ENCODE data around the gene SLC5A4. TPM values are rescaled to one million over a fixed set of nuclear protein-coding genes. Genes with fewer than 3 reads are reported as not detected.

SLC5A4 gene
- total RNA-seq, 3 donors from 2014 or later (not counting 1 experiment from before 2014, with no cell fraction given), result not detected

DNA sequence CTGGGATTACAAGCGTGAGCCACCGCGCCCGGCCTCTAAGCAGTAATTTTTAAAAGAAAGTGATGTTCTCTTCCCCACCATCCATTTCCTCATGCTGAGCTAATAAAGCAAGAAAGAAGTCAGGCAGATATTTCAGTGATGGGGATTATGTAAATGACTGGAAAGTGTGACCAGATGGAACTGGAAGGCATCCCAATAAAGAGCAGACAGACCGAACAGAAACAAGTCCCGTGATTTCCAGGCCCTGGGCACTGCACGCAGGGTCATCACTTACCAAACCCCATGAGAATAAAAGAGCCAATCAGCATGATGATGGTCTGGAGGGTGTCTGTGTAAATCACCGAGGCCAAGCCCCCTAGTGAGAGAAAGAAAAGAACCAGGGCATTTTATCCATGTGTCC is 18.2 kb downstream of the SLC5A4 start:
- H3K36me3 Mint-ChIP-seq, result no peaks in the 10 kb centered on the region
- 79% methylated on average over 3 of the region's 8 CpGs for WGBS (ENCODE audit: insufficient coverage)
- ATAC-seq, result no peak
- Histone ChIP-seq H3K4me1 (ENCODE audit: control insufficient read depth, insufficient read depth, low read length) (no peaks in the 10 kb centered on the region), H3K36me3 (ENCODE audit: control insufficient read depth, insufficient read depth, low read length) (no peaks in the 10 kb centered on the region), H3K27me3 (ENCODE audit: control insufficient read depth, insufficient read depth, low read length) (no peaks in the 10 kb centered on the region), H3K4me3 (ENCODE audit: low read length) (no peak overlapping the region), H3K27ac (ENCODE audit: low read length) (no peak overlapping the region), H3K9me3 (ENCODE audit: control insufficient read depth, insufficient read depth, low read length) (no peaks in the 10 kb centered on the region)
- no peaks in the 10 kb centered on the region for H3K9me3 Mint-ChIP-seq
- peaks cover 42 to 61% of the 10 kb centered on the region in 2 donors for H3K27me3 Mint-ChIP-seq (ENCODE audit: low read depth in 2 of 2)
- no peaks in the 10 kb centered on the region for H3K4me1 Mint-ChIP-seq
- TF ChIP-seq CTCF (IDR thresholded peaks at IDR 0.05), result no peak
- intact Hi-C loops (cut with micrococcal nuclease), result no loop called here
- DNase-seq, result no peak
- H3K4me3 Mint-ChIP-seq, result no peak overlapping the region
- no peak overlapping the region for H3K27ac Mint-ChIP-seq

GRCh38 chr22:32233091-32233490 is 22.1 kb downstream of the SLC5A4 start:
- Mint-ChIP-seq H3K4me1 (no peaks in the 10 kb centered on the region), H3K36me3 (no peaks in the 10 kb centered on the region), H3K9me3 (no peaks in the 10 kb centered on the region), H3K27me3 (ENCODE audit: low read depth in 2 of 2) (peaks cover 33 to 76% of the 10 kb centered on the region in 2 donors), H3K4me3 (no peak overlapping the region), H3K27ac (no peak overlapping the region)
- DNase-seq (no peak), ATAC-seq (no peak)
- H3K27me3 ChIP-seq (ENCODE audit: control insufficient read depth, insufficient read depth, low read length), result no peaks in the 10 kb centered on the region
- no peaks in the 10 kb centered on the region for H3K36me3 ChIP-seq (ENCODE audit: control insufficient read depth, insufficient read depth, low read length)
- no peak overlapping the region for H3K4me3 ChIP-seq (ENCODE audit: low read length)
- TF ChIP-seq CTCF (IDR thresholded peaks at IDR 0.05), result no peak
- 92% methylated on average over 5 of the region's 5 CpGs for WGBS (ENCODE audit: insufficient coverage)
- H3K27ac ChIP-seq (ENCODE audit: low read length), result no peak overlapping the region
- H3K4me1 ChIP-seq (ENCODE audit: control insufficient read depth, insufficient read depth, low read length), result no peaks in the 10 kb centered on the region
- H3K9me3 ChIP-seq (ENCODE audit: control insufficient read depth, insufficient read depth, low read length), result no peaks in the 10 kb centered on the region
- intact Hi-C loops (cut with micrococcal nuclease), result no loop called here

- Mint-ChIP-seq H3K9me3 (no peaks in the 10 kb centered on the region), H3K27me3 (ENCODE audit: low read depth in 2 of 2) (peaks cover 29 to 71% of the 10 kb centered on the region in 2 donors), H3K4me3 (no peak overlapping the region), H3K36me3 (no peaks in the 10 kb centered on the region), H3K4me1 (no peaks in the 10 kb centered on the region), H3K27ac (no peak overlapping the region)
- no peak overlapping the region for H3K4me3 ChIP-seq (ENCODE audit: low read length)
- intact Hi-C loops (cut with micrococcal nuclease), result no loop called here
- ATAC-seq (no peak), DNase-seq (no peak)
- H3K9me3 ChIP-seq (ENCODE audit: control insufficient read depth, insufficient read depth, low read length), result no peaks in the 10 kb centered on the region
- H3K36me3 ChIP-seq (ENCODE audit: control insufficient read depth, insufficient read depth, low read length), result no peaks in the 10 kb centered on the region
- H3K4me1 ChIP-seq (ENCODE audit: control insufficient read depth, insufficient read depth, low read length), result no peaks in the 10 kb centered on the region
- WGBS (ENCODE audit: insufficient coverage), result 42% methylated on average over 3 of the region's 5 CpGs
- H3K27me3 ChIP-seq (ENCODE audit: control insufficient read depth, insufficient read depth, low read length), result no peaks in the 10 kb centered on the region
- no peak for TF ChIP-seq CTCF (IDR thresholded peaks at IDR 0.05)
- H3K27ac ChIP-seq (ENCODE audit: low read length), result no peak overlapping the region
Observed at GRCh38 chr22:32232191-32232830, 22.8 kb downstream of the SLC5A4 start.

All from natural killer cell (primary cell).